Skeletal muscle tissue (tissue), 4 donors: ENCODE results near the gene TMCO4. TPM values are rescaled to one million over a fixed set of nuclear protein-coding genes. Genes with fewer than 3 reads are reported as not detected.

Experiments
- H3K27ac ChIP-seq: one replicate; pipeline ENCODE4 v1.7.0; 2013; ENCODE audit warnings: mild to moderate bottlenecking, low read depth, low read length, inconsistent platforms
- H3K27me3 ChIP-seq, 3 donors: one replicate each; pipeline ENCODE4 v1.7.0; 2013; ENCODE audit warnings: low read length in 3 of 3; ENCODE audit not compliant: control insufficient read depth in 3 of 3, insufficient read depth in 3 of 3
- H3K36me3 ChIP-seq, 3 donors: one replicate each; pipeline ENCODE4 v1.7.0; 2013; ENCODE audit warnings: low read length in 3 of 3; ENCODE audit not compliant: control insufficient read depth in 3 of 3, insufficient read depth in 3 of 3
- H3K4me1 ChIP-seq, 3 donors: one replicate each; pipeline ENCODE4 v1.7.0; 2013; ENCODE audit warnings: low read length in 3 of 3, mild to moderate bottlenecking in 3 of 3; ENCODE audit not compliant: control insufficient read depth in 3 of 3, insufficient read depth in 3 of 3
- H3K4me3 ChIP-seq, 3 donors: one replicate each; pipeline ENCODE4 v1.7.0; 2013; ENCODE audit warnings: low read length in 3 of 3
- H3K9ac ChIP-seq, 3 donors: one replicate each; pipeline ENCODE4 v1.7.0; 2013; ENCODE audit warnings: low read length in 3 of 3, mild to moderate bottlenecking in 3 of 3, moderate library complexity in 2 of 3, low read depth in 1 of 3
- H3K9me3 ChIP-seq, 3 donors: one replicate each; pipeline ENCODE4 v1.7.0; 2013; ENCODE audit warnings: low read length in 3 of 3; ENCODE audit not compliant: control insufficient read depth in 3 of 3
- total RNA-seq: library from RNA; depleted of rRNA; stranded (reverse); fragments of >200 nt; gene quantifications from one replicate; pipeline ENCODE4 v1.2.3, GENCODE V29; 2014
- donor health status: Osteomylitis.

TMCO4 gene
- total RNA-seq, 1 donor from 2014 or later, result 2.6 TPM

GRCh38 chr1:19700079-19700777 is 99.5 kb downstream of the TMCO4 start:
- Histone ChIP-seq H3K9ac (no peak overlapping the region), H3K36me3 (peaks cover 3 to 4% (median 3%) of the 10 kb centered on the region in 3 donors)

GRCh38 chr1:19698181-19698580 is 101.5 kb downstream of the TMCO4 start:
- H3K4me1 ChIP-seq, result no peaks in the 10 kb centered on the region
- H3K9me3 ChIP-seq, result no peaks in the 10 kb centered on the region
- no peaks in the 10 kb centered on the region for H3K27me3 ChIP-seq
- H3K4me3 ChIP-seq, result no peak overlapping the region
- no peak overlapping the region for H3K9ac ChIP-seq
- no peak overlapping the region for H3K27ac ChIP-seq
- peaks cover 3 to 6% (median 6%) of the 10 kb centered on the region in 3 donors for H3K36me3 ChIP-seq

More at GRCh38 chr1:19700079-19700777, 99.5 kb downstream of the TMCO4 start:
- Histone ChIP-seq H3K4me3 (no peak overlapping the region), H3K4me1 (peaks cover 5 to 9% (median 6%) of the 10 kb centered on the region in 3 donors), H3K27ac (no peak overlapping the region), H3K9me3 (no peaks in the 10 kb centered on the region), H3K27me3 (no peaks in the 10 kb centered on the region)

GRCh38 chr1:19696820-19697219 is 102.9 kb downstream of the TMCO4 start:
- H3K27me3 ChIP-seq, result no peaks in the 10 kb centered on the region
- no peak overlapping the region for H3K27ac ChIP-seq
- no peaks in the 10 kb centered on the region for H3K9me3 ChIP-seq
- no peak overlapping the region for H3K9ac ChIP-seq
- H3K36me3 ChIP-seq, result peaks cover 3 to 6% (median 6%) of the 10 kb centered on the region in 3 donors
- H3K4me1 ChIP-seq, result no peaks in the 10 kb centered on the region
- no peak overlapping the region for H3K4me3 ChIP-seq

GRCh38 chr1:19695772-19696171 is 103.9 kb downstream of the TMCO4 start:
- Histone ChIP-seq H3K9ac (no peak overlapping the region), H3K4me3 (no peak overlapping the region), H3K27me3 (no peaks in the 10 kb centered on the region), H3K36me3 (peaks cover 3 to 6% (median 6%) of the 10 kb centered on the region in 3 donors), H3K27ac (no peak overlapping the region), H3K4me1 (no peaks in the 10 kb centered on the region), H3K9me3 (no peaks in the 10 kb centered on the region)

GRCh38 chr1:19694298-19694697 is 105.4 kb downstream of the TMCO4 start:
- no peak overlapping the region for H3K27ac ChIP-seq
- peaks cover 0 to 3% (median 2%) of the 10 kb centered on the region in 3 donors for H3K36me3 ChIP-seq
- H3K9me3 ChIP-seq, result no peaks in the 10 kb centered on the region
- no peak overlapping the region for H3K9ac ChIP-seq
- no peaks in the 10 kb centered on the region for H3K27me3 ChIP-seq
- peaks cover 0 to under 1% (median 0%) of the 10 kb centered on the region in 3 donors for H3K4me1 ChIP-seq
- no peak overlapping the region for H3K4me3 ChIP-seq

GRCh38 chr1:19690342-19690741 is 109.4 kb downstream of the TMCO4 start:
- Histone ChIP-seq H3K4me3 (no peak overlapping the region), H3K27me3 (no peaks in the 10 kb centered on the region), H3K9me3 (peaks cover 0 to 3% (median 0%) of the 10 kb centered on the region in 3 donors), H3K27ac (no peak overlapping the region), H3K4me1 (peaks cover 0 to 13% (median 5%) of the 10 kb centered on the region in 3 donors), H3K36me3 (peaks cover 0 to 7% (median 2%) of the 10 kb centered on the region in 3 donors), H3K9ac (no peak overlapping the region)

GRCh38 chr1:19689856-19690255 is 109.9 kb downstream of the TMCO4 start:
- peaks cover 0 to 13% (median 5%) of the 10 kb centered on the region in 3 donors for H3K4me1 ChIP-seq
- no peak overlapping the region for H3K9ac ChIP-seq
- peaks cover 0 to 3% (median 0%) of the 10 kb centered on the region in 3 donors for H3K9me3 ChIP-seq
- no peak overlapping the region for H3K4me3 ChIP-seq
- H3K27ac ChIP-seq, result no peak overlapping the region
- H3K27me3 ChIP-seq, result no peaks in the 10 kb centered on the region
- peaks cover 0 to 7% (median 0%) of the 10 kb centered on the region in 3 donors for H3K36me3 ChIP-seq

GRCh38 chr1:19689085-19689757 is 110.5 kb downstream of the TMCO4 start:
- no peak overlapping the region for H3K4me3 ChIP-seq
- peaks cover 0 to 6% (median 0%) of the 10 kb centered on the region in 3 donors for H3K36me3 ChIP-seq
- no peak overlapping the region for H3K9ac ChIP-seq
- peaks cover 0 to 3% (median 0%) of the 10 kb centered on the region in 3 donors for H3K9me3 ChIP-seq
- peaks cover 0 to 13% (median 5%) of the 10 kb centered on the region in 3 donors for H3K4me1 ChIP-seq
- H3K27ac ChIP-seq, result no peak overlapping the region
- no peaks in the 10 kb centered on the region for H3K27me3 ChIP-seq

GRCh38 chr1:19688041-19688842 is 111.5 kb downstream of the TMCO4 start:
- Histone ChIP-seq H3K9me3 (peaks cover 0 to 3% (median 0%) of the 10 kb centered on the region in 3 donors), H3K4me3 (no peak overlapping the region), H3K4me1 (peaks cover 0 to 13% (median 5%) of the 10 kb centered on the region in 3 donors), H3K36me3 (peaks cover 0 to 5% (median 2%) of the 10 kb centered on the region in 3 donors), H3K27ac (no peak overlapping the region), H3K27me3 (no peaks in the 10 kb centered on the region), H3K9ac (no peak overlapping the region)
